GM12878 (cell line): ENCODE results near the gene ZBTB8OS. TPM values are rescaled to one million over a fixed set of nuclear protein-coding genes. Genes with fewer than 3 reads are reported as not detected.

Source experiments
- ATAC-seq: fragments of 200-7000 bp; cut with Tn5 transposase; 3 replicates; pipeline ENCODE4 v1.9.1; 2020; ENCODE audit warnings: mild to moderate bottlenecking, moderate library complexity
- BruUV-seq: library from RNA; stranded (reverse); fragments of 400-500 nt; replicated peaks from 2 replicates; lab custom pipeline; 2021; lab: Mats Ljungman, UMichigan
- CTCF ChIA-PET: fragments of 300-600 bp; sonication (Branson Sonifier 250); formaldehyde crosslinking; extraction: SDS; loops from one replicate; lab custom pipeline; 2021; ENCODE audit warnings: inconsistent platforms; lab: Yijun Ruan, JAX
- POLR2A ChIA-PET: fragments of 350-600 bp; formaldehyde crosslinking; extraction: SDS; loops from one replicate; lab custom pipeline; 2021; ENCODE audit warnings: inconsistent platforms; lab: Charles Lee
- RAD21 ChIA-PET: fragments of 300-600 bp; sonication (Branson Sonifier 250); formaldehyde crosslinking; loops from one replicate; lab custom pipeline; 2023; ENCODE audit warnings: antibody characterized with exemption; ENCODE audit not compliant: unreplicated experiment; lab: Charles Lee
- SMC1A ChIA-PET: fragments of 300-600 bp; sonication (Branson Sonifier 250); formaldehyde crosslinking; loops from one replicate; lab custom pipeline; 2023; ENCODE audit not compliant: unreplicated experiment, uncharacterized antibody; lab: Charles Lee
- DNase-seq: peaks from one replicate; pipeline ENCODE4 v3.0.0-alpha.2; 2011; ENCODE audit warnings: low read depth, low spot score
- FAIRE-seq: peaks from 3 replicates; lab custom pipeline; 2011; peaks lifted over from hg19 to GRCh38; lab: Jason Lieb, UNC
- H2AFZ ChIP-seq: 2 replicates; pipeline ENCODE4 v1.6.0; 2011; ENCODE audit warnings: low read depth, low read length, control low read depth; ENCODE audit not compliant: control insufficient read depth
- H3K27ac ChIP-seq: 2 replicates; pipeline ENCODE4 v1.5.1; 2011; ENCODE audit warnings: control low read depth; ENCODE audit not compliant: control insufficient read depth, insufficient read depth
- H3K27me3 ChIP-seq, 2 experiments: replicated peaks in 1 of 2; 2 replicates each; pipeline versions ENCODE4 v1.6.0 to v1.6.1; 2011; ENCODE audit warnings: low read length in 1 of 2; ENCODE audit not compliant: control insufficient read depth in 2 of 2, insufficient read depth in 2 of 2
- H3K36me3 ChIP-seq, 2 experiments: 2 replicates each; pipeline ENCODE4 v1.5.1; 2011; ENCODE audit warnings: low read length in 1 of 2; ENCODE audit not compliant: control insufficient read depth in 2 of 2, insufficient read depth in 2 of 2
- H3K4me1 ChIP-seq: 2 replicates; pipeline ENCODE4 v1.6.1; 2011; ENCODE audit warnings: mild to moderate bottlenecking, low read length, moderate library complexity, mixed read lengths; ENCODE audit not compliant: control insufficient read depth, insufficient read depth
- H3K4me2 ChIP-seq: 2 replicates; pipeline ENCODE4 v1.6.0; 2011; ENCODE audit warnings: control low read depth; ENCODE audit not compliant: control insufficient read depth, insufficient read depth
- H3K4me3 ChIP-seq: fragments of 200-600 bp; sonication (generic); 2 replicates; pipeline ENCODE4 v1.5.1; 2016
- H3K79me2 ChIP-seq: 2 replicates; pipeline ENCODE4 v1.6.0; 2011; ENCODE audit warnings: low read length; ENCODE audit not compliant: control insufficient read depth, insufficient read depth
- H3K9ac ChIP-seq: 2 replicates; pipeline ENCODE4 v1.8.0; 2011; ENCODE audit warnings: low read length, control low read depth, mixed read lengths; ENCODE audit not compliant: control insufficient read depth, insufficient read depth
- H3K9me3 ChIP-seq: replicated peaks from 3 replicates; pipeline ENCODE4 v1.5.1; 2011; ENCODE audit warnings: mild to moderate bottlenecking, low read length; ENCODE audit not compliant: control insufficient read depth, insufficient read depth
- H4K20me1 ChIP-seq: 2 replicates; pipeline ENCODE4 v1.6.0; 2011; ENCODE audit not compliant: control insufficient read depth, insufficient read depth
- CBFB ChIP-seq: IDR thresholded peaks from 2 replicates; pipeline ENCODE4 v1.6.1; 2016; ENCODE audit warnings: antibody characterized with exemption, low read depth
- DPF2 ChIP-seq: fragments of 450-650 bp; IDR thresholded peaks from 2 replicates; pipeline ENCODE4 v1.6.1; 2017; ENCODE audit warnings: mild to moderate bottlenecking
- FOXM1 ChIP-seq: IDR thresholded peaks from 2 replicates; pipeline ENCODE4 v1.6.1; 2012; ENCODE audit warnings: low read depth, mild to moderate bottlenecking, inconsistent platforms, low read length, moderate library complexity
- HDAC6 ChIP-seq: fragments of 200-600 bp; sonication (generic); IDR thresholded peaks from one replicate; pipeline ENCODE4 v1.8.0; 2017; ENCODE audit warnings: antibody characterized with exemption; ENCODE audit not compliant: unreplicated experiment
- MYB ChIP-seq: fragments of 150-350 bp; IDR thresholded peaks from 2 replicates; pipeline ENCODE4 v1.6.1; 2014; ENCODE audit warnings: mild to moderate bottlenecking, low read depth, low read length, borderline replicate concordance
- RAD21 ChIP-seq: IDR thresholded peaks from 2 replicates; pipeline ENCODE4 v1.6.1; 2011; ENCODE audit warnings: mild to moderate bottlenecking, low read depth, low read length, moderate library complexity; ENCODE audit not compliant: insufficient read depth
- RAD51 ChIP-seq: fragments of 450-650 bp; IDR thresholded peaks from 2 replicates; pipeline ENCODE4 v1.6.1; 2016; ENCODE audit warnings: moderate library complexity, mild to moderate bottlenecking, inconsistent platforms
- SIX5 ChIP-seq: IDR thresholded peaks from 2 replicates; pipeline ENCODE4 v1.6.1; 2011; ENCODE audit warnings: mild to moderate bottlenecking, low read depth, low read length, moderate library complexity; ENCODE audit not compliant: severe bottlenecking
- SMAD1 ChIP-seq: fragments of 450-650 bp; IDR thresholded peaks from 2 replicates; pipeline ENCODE4 v1.6.1; 2018; ENCODE audit warnings: mild to moderate bottlenecking, low read depth; ENCODE audit not compliant: partially characterized antibody
- SUPT20H ChIP-seq: IDR thresholded peaks from 2 replicates; pipeline ENCODE4 v1.6.1; 2011; ENCODE audit warnings: low read depth, mild to moderate bottlenecking, low read length, moderate library complexity, borderline replicate concordance; ENCODE audit not compliant: control insufficient read depth
- ZNF207 ChIP-seq: fragments of 450-650 bp; IDR thresholded peaks from 2 replicates; pipeline ENCODE4 v1.6.1; 2014; ENCODE audit warnings: antibody characterized with exemption, mild to moderate bottlenecking, borderline replicate concordance
- ZNF217 ChIP-seq: fragments of 450-650 bp; IDR thresholded peaks from 2 replicates; pipeline ENCODE4 v1.6.1; 2017; ENCODE audit warnings: antibody characterized with exemption, mild to moderate bottlenecking
- WGBS: methylation state at CpG from one replicate; pipeline ENCODE4 v1.1.6; 2016; ENCODE audit warnings: low lambda C conversion rate; ENCODE audit not compliant: insufficient replicate concordance, insufficient coverage; ENCODE audit errors: missing lambda C conversion rate; 5-methylcytosine and 5-hydroxymethylcytosine counted together
- in situ Hi-C: fragments of 300-500 bp; cut with MboI; formaldehyde crosslinking; loops from 9 replicates; pipeline ENCODE4 v1.14.3; 2018; ENCODE audit warnings: mixed read lengths
- intact Hi-C: fragments of 100-400 bp; cut with micrococcal nuclease; formaldehyde crosslinking; loops from one replicate; pipeline ENCODE4 v1.14.2; 2022; ENCODE audit not compliant: unreplicated experiment
- polyA plus RNA-seq, 11 experiments: library from polyadenylated mRNA; depleted of rRNA in 4 of 11; unstranded in 6 of 11; stranded (reverse) in 5 of 11; fragments of >200 nt; fragmentation: Nextera tagmentation in 4 of 11; fragmentation: Illumina TruSeq in 1 of 11; extraction: Ambion mirVana in 4 of 11; extraction: Trizol in 1 of 11; gene quantifications; 1 replicate in 1 of 11; 2 replicates in 10 of 11; pipeline versions ENCODE4 v1.2.1 to v1.2.3, GENCODE V29; 2011 to 2016; ENCODE audit warnings: inconsistent platforms in 2 of 11, missing spikeins in 2 of 11, low read depth in 1 of 11
- total RNA-seq, 4 experiments: library from RNA; depleted of rRNA in 3 of 4; stranded (reverse); fragments of >200 nt in 3 of 4; fragmentation: Illumina TruSeq in 1 of 4; extraction: Trizol in 1 of 4; gene quantifications; 2 replicates each; pipeline versions ENCODE4 v1.2.1 to v1.2.3, GENCODE V29; 2013 to 2021
- TF ChIP-seq, protein P1 (sequence below): IDR thresholded peaks from 2 replicates; pipeline ENCODE4 v1.6.1; 2011; ENCODE audit warnings: mild to moderate bottlenecking, low read depth, low read length, moderate library complexity; ENCODE audit not compliant: insufficient replicate concordance
- TF ChIP-seq, protein P2 (sequence below): IDR thresholded peaks from 2 replicates; pipeline ENCODE4 v1.6.1; 2012; ENCODE audit warnings: low read depth, low read length, improper control_type of control experiment

The ZBTB8OS gene
- total and polyA plus RNA-seq, 10 of the 15 experiments (the other 5 are each of a cell fraction or from before 2014, with no cell fraction given): 77.8 to 350 (median 139) TPM

DNA sequence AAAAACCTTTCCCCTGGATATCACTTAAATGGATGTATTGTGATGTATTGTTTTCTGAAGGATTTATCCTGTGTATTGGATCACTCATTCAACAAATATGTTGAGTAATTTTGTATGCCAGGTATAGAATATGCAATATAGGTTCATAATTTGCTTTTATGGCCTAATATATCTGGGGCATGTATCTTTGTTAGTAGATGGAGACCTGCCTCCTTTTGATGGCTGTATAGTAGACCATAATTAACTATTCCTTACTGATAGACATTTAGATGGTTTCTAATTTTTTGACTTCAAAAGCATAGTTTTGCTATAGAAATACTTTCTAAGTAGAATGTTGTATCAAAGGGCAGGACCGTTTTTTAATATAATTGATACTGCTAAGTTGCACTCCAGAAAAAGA is 9.2 kb upstream of the ZBTB8OS start:
- DNase-seq: no peak
- ATAC-seq: no peak
- intact Hi-C loops: no loop called here
- FAIRE-seq: no peak
- WGBS: 100% methylated on average over 1 of the region's 1 CpG
- Histone ChIP-seq H3K36me3 (peaks cover 2 to 31% of the 10 kb centered on the region in 2 experiments), H3K4me2 (no peak overlapping the region), H3K79me2 (peaks cover 30% of the 10 kb centered on the region), H3K4me3 (no peak overlapping the region), H3K27me3 (no peaks in the 10 kb centered on the region), H4K20me1 (no peaks in the 10 kb centered on the region), H3K9me3 (no peaks in the 10 kb centered on the region; the same call in 2 of the 3 replicates), H3K9ac (no peak overlapping the region), H3K4me1 (no peaks in the 10 kb centered on the region), H3K27ac (no peak overlapping the region), H2AFZ (no peak overlapping the region)
- POLR2A ChIA-PET: interaction anchor here (1.0 to 1.2 kb wide), 3 partner anchors 12 to 164 kb away, joined by 3 read pairs; no protein-coding TSS in a partner anchor
- no TSS peak for BruUV-seq
- in situ Hi-C loops: no loop called here
- CTCF ChIA-PET: no interaction called here
- SMC1A ChIA-PET: no interaction called here
- TF ChIP-seq, protein P1, sequence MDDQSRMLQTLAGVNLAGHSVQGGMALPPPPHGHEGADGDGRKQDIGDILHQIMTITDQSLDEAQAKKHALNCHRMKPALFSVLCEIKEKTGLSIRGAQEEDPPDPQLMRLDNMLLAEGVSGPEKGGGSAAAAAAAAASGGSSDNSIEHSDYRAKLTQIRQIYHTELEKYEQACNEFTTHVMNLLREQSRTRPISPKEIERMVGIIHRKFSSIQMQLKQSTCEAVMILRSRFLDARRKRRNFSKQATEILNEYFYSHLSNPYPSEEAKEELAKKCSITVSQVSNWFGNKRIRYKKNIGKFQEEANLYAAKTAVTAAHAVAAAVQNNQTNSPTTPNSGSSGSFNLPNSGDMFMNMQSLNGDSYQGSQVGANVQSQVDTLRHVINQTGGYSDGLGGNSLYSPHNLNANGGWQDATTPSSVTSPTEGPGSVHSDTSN: no peak
- no peak for TF ChIP-seq ZNF217
- TF ChIP-seq CBFB: no peak
- TF ChIP-seq HDAC6: no peak
- TF ChIP-seq RAD21: no peak
- TF ChIP-seq SUPT20H: no peak
- TF ChIP-seq, protein P2, sequence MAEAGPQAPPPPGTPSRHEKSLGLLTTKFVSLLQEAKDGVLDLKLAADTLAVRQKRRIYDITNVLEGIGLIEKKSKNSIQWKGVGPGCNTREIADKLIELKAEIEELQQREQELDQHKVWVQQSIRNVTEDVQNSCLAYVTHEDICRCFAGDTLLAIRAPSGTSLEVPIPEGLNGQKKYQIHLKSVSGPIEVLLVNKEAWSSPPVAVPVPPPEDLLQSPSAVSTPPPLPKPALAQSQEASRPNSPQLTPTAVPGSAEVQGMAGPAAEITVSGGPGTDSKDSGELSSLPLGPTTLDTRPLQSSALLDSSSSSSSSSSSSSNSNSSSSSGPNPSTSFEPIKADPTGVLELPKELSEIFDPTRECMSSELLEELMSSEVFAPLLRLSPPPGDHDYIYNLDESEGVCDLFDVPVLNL: no peak
- no peak for TF ChIP-seq ZNF207
- no peak for TF ChIP-seq DPF2
- no peak for TF ChIP-seq SIX5
- TF ChIP-seq RAD51: no peak
- TF ChIP-seq FOXM1: no peak
- TF ChIP-seq MYB: no peak
- TF ChIP-seq SMAD1: no peak
- RAD21 ChIA-PET: no interaction called here
